HepG2 (cell line): ENCODE data around the gene MIA2. TPM values are rescaled to one million over a fixed set of nuclear protein-coding genes. Genes with fewer than 3 reads are reported as not detected.

Experiments
- ARID2 ChIP-seq: sonication (generic); formaldehyde crosslinking; IDR thresholded peaks from 2 replicates; pipeline ENCODE4 v1.8.1; 2022; ENCODE audit warnings: mild to moderate bottlenecking, missing genetic modification reagents, borderline replicate concordance
- BCLAF1 ChIP-seq: fragments of 450-650 bp; IDR thresholded peaks from 2 replicates; pipeline ENCODE4 v1.6.1; 2017; ENCODE audit warnings: mild to moderate bottlenecking
- BHLHE40 ChIP-seq: IDR thresholded peaks from 2 replicates; pipeline ENCODE4 v1.6.1; 2011; ENCODE audit warnings: low read length, improper control_type of control experiment
- ISX ChIP-seq: sonication (generic); formaldehyde crosslinking; conservative IDR thresholded peaks from 2 replicates; pipeline ENCODE4 v1.5.0; 2020; ENCODE audit warnings: missing genetic modification reagents
- KDM2A ChIP-seq: sonication (generic); formaldehyde crosslinking; IDR thresholded peaks from 2 replicates; pipeline ENCODE4 v1.4.0; 2020; ENCODE audit warnings: low read depth, missing genetic modification reagents, borderline replicate concordance
- KLF11 ChIP-seq: IDR thresholded peaks from 2 replicates; pipeline ENCODE4 v1.6.1; 2016; ENCODE audit warnings: missing compliant biosample characterization
- MED8 ChIP-seq: sonication (generic); formaldehyde crosslinking; IDR thresholded peaks from 2 replicates; pipeline ENCODE4 v1.8.1; 2023; ENCODE audit warnings: mild to moderate bottlenecking, missing genetic modification reagents; ENCODE audit not compliant: insufficient replicate concordance
- NCOA1 ChIP-seq: sonication (generic); formaldehyde crosslinking; IDR thresholded peaks from 2 replicates; pipeline ENCODE4 v1.9.0; 2021; ENCODE audit warnings: missing genetic modification reagents
- PAWR ChIP-seq: sonication (generic); formaldehyde crosslinking; IDR thresholded peaks from 2 replicates; pipeline ENCODE4 v1.4.0; 2020; ENCODE audit warnings: missing genetic modification reagents, mild to moderate bottlenecking, borderline replicate concordance
- PBX3 ChIP-seq: sonication (generic); formaldehyde crosslinking; IDR thresholded peaks from 2 replicates; pipeline ENCODE4 v1.8.1; 2023; ENCODE audit warnings: missing genetic modification reagents, inconsistent platforms, borderline replicate concordance
- PHF5A ChIP-seq: IDR thresholded peaks from one replicate; pipeline ENCODE4 v1.6.1; 2018; ENCODE audit warnings: low read depth, missing genetic modification reagents; ENCODE audit not compliant: unreplicated experiment
- SYNCRIP ChIP-seq: fragments of 200-400 bp; formaldehyde crosslinking; IDR thresholded peaks from 2 replicates; pipeline ENCODE4 v1.6.1; 2018; ENCODE audit warnings: mild to moderate bottlenecking, low read depth, low read length; ENCODE audit not compliant: insufficient read depth
- TEAD3 ChIP-seq: optimal IDR thresholded peaks from 2 replicates; pipeline ENCODE3; 2016; ENCODE audit warnings: borderline replicate concordance
- ZBTB38 ChIP-seq: sonication (generic); formaldehyde crosslinking; IDR thresholded peaks from 2 replicates; pipeline ENCODE4 v1.5.1; 2020; ENCODE audit warnings: mild to moderate bottlenecking, missing genetic modification reagents
- ZBTB4 ChIP-seq: sonication (generic); formaldehyde crosslinking; IDR thresholded peaks from 2 replicates; pipeline ENCODE4 v1.4.0; 2020; ENCODE audit warnings: missing genetic modification reagents, mild to moderate bottlenecking, borderline replicate concordance
- ZFX ChIP-seq: sonication (generic); formaldehyde crosslinking; IDR thresholded peaks from 2 replicates; pipeline ENCODE4 v1.4.0; 2020; ENCODE audit warnings: mild to moderate bottlenecking, low read depth, missing genetic modification reagents, moderate library complexity
- ZNF180 ChIP-seq: sonication (generic); formaldehyde crosslinking; IDR thresholded peaks from 2 replicates; pipeline ENCODE4 v1.4.0; 2020; ENCODE audit warnings: low read depth, missing genetic modification reagents, borderline replicate concordance
- ZNF282 ChIP-seq: fragments of 450-650 bp; IDR thresholded peaks from 2 replicates; pipeline ENCODE4 v1.6.1; 2018; ENCODE audit not compliant: partially characterized antibody
- ZNF441 ChIP-seq: sonication (generic); formaldehyde crosslinking; IDR thresholded peaks from 2 replicates; pipeline ENCODE4 v1.7.0; 2021; ENCODE audit warnings: missing genetic modification reagents, borderline replicate concordance
- ZNF547 ChIP-seq: sonication (generic); formaldehyde crosslinking; IDR thresholded peaks from 2 replicates; pipeline ENCODE4 v1.5.1; 2020; ENCODE audit warnings: mild to moderate bottlenecking, missing genetic modification reagents
- ZNF782 ChIP-seq: sonication (generic); formaldehyde crosslinking; IDR thresholded peaks from 2 replicates; pipeline ENCODE4 v1.4.0; 2020; ENCODE audit warnings: missing genetic modification reagents, mild to moderate bottlenecking, borderline replicate concordance
- ZNF879 ChIP-seq: sonication (generic); formaldehyde crosslinking; IDR thresholded peaks from 2 replicates; pipeline ENCODE4 v1.8.1; 2023; ENCODE audit warnings: missing genetic modification reagents
- ZNF883 ChIP-seq: sonication (generic); formaldehyde crosslinking; IDR thresholded peaks from 2 replicates; pipeline ENCODE4 v1.5.1; 2020; ENCODE audit warnings: mild to moderate bottlenecking, missing genetic modification reagents; ENCODE audit errors: not compliant biosample characterization
- polyA plus RNA-seq, 8 experiments: library from polyadenylated mRNA; depleted of rRNA in 3 of 8; stranded (reverse) in 7 of 8; unstranded in 1 of 8; fragments of >200 nt; fragmentation: Illumina TruSeq in 4 of 8; extraction: Trizol in 4 of 8; gene quantifications; 2 replicates each; pipeline versions ENCODE4 v1.2.1 to v1.2.3, GENCODE V29; 2011 to 2016; ENCODE audit warnings: low read depth in 4 of 8, missing spikeins in 1 of 8, mixed read lengths in 1 of 8; ENCODE audit not compliant: insufficient read depth in 1 of 8
- total RNA-seq, 5 experiments: library from RNA; depleted of rRNA; stranded (reverse); fragments of >200 nt; fragmentation: Illumina TruSeq; extraction: Trizol; gene quantifications; 2 replicates each; pipeline ENCODE4 v1.2.3, GENCODE V29; 2016; ENCODE audit warnings: low read depth in 1 of 5

MIA2 gene
- total and polyA plus RNA-seq, 2 of the 13 experiments (the other 11 are each of a cell fraction or from before 2014, with no cell fraction given): 134 to 158 TPM

GRCh38 chr14:39266871-39267607 lies 33.3 kb downstream of the MIA2 start (continued):
- TF ChIP-seq PBX3 (CRISPR knock-in tag): peak; percentile 83; the same call in 1 of the 2 replicates
- peak; percentile 94 for TF ChIP-seq ZNF441 (CRISPR knock-in tag)
- peak; percentile 73 for TF ChIP-seq TEAD3
- peak; percentile 51; the same call in 1 of the 2 replicates for TF ChIP-seq ZBTB38 (CRISPR knock-in tag)
- TF ChIP-seq ZNF782 (CRISPR knock-in tag): no peak; the same call in none of the 2 replicates
- no peak for TF ChIP-seq BCLAF1
- peak; percentile 95 for TF ChIP-seq ZFX (CRISPR knock-in tag)
- TF ChIP-seq ZBTB4 (CRISPR knock-in tag): peak; percentile 94; the same call in 1 of the 2 replicates
- TF ChIP-seq KDM2A (CRISPR knock-in tag): peak; percentile 96
- peak; percentile 93 for TF ChIP-seq ZNF883
- peak; percentile 94 for TF ChIP-seq ZNF547
- TF ChIP-seq SYNCRIP: no peak
- TF ChIP-seq BHLHE40: peak; percentile 91
- peak; percentile 67; the same call in 1 of the 2 replicates for TF ChIP-seq KLF11
- peak; percentile 83 for TF ChIP-seq MED8
- TF ChIP-seq NCOA1 (CRISPR knock-in tag): peak; percentile 93
- TF ChIP-seq PAWR (CRISPR knock-in tag): no peak
- TF ChIP-seq ISX: peak; percentile 84
- peak; percentile 94 for TF ChIP-seq ZNF180 (CRISPR knock-in tag)
- no peak for TF ChIP-seq PHF5A (CRISPR knock-in tag)
- peak; percentile 89 for TF ChIP-seq ZNF879 (CRISPR knock-in tag)
- TF ChIP-seq ZNF282: no peak
- peak; percentile 99 for TF ChIP-seq ARID2 (CRISPR knock-in tag)
